ENCODE measurements around the gene TIMMDC1.

The TIMMDC1 gene

GRCh38 chr3:119518026-119518425 lies 19.7 kb downstream of the TIMMDC1 start:
- Histone ChIP-seq H3K27me3 (ENCODE audit: control insufficient read depth, insufficient read depth, low read length) (no peaks in the 10 kb centered on the region), H3K4me3 (ENCODE audit: low read length) (no peak overlapping the region), H3K4me1 (ENCODE audit: control insufficient read depth, insufficient read depth, low read length) (no peaks in the 10 kb centered on the region), H3K27ac (ENCODE audit: low read depth, low read length) (no peak overlapping the region), H3K9ac (ENCODE audit: low read length) (no peak overlapping the region), H3K36me3 (ENCODE audit: control insufficient read depth, insufficient read depth, low read length) (peaks cover 23% of the 10 kb centered on the region)

- no peak overlapping the region for H3K27ac ChIP-seq (ENCODE audit: low read depth, low read length)
- H3K36me3 ChIP-seq (ENCODE audit: control insufficient read depth, insufficient read depth, low read length), result no peaks in the 10 kb centered on the region
- H3K9ac ChIP-seq (ENCODE audit: low read length), result no peak overlapping the region
- no peaks in the 10 kb centered on the region for H3K27me3 ChIP-seq (ENCODE audit: control insufficient read depth, insufficient read depth, low read length)
- no peaks in the 10 kb centered on the region for H3K4me1 ChIP-seq (ENCODE audit: control insufficient read depth, insufficient read depth, low read length)
- no peak overlapping the region for H3K4me3 ChIP-seq (ENCODE audit: low read length)
These were observed 26.8 kb downstream of the TIMMDC1 start for GRCh38 chr3:119524931-119525662.

GRCh38 chr3:119527714-119528113 lies 29.4 kb downstream of the TIMMDC1 start:
- Histone ChIP-seq H3K4me3 (ENCODE audit: low read length) (no peak overlapping the region), H3K4me1 (ENCODE audit: control insufficient read depth, insufficient read depth, low read length) (no peaks in the 10 kb centered on the region), H3K27ac (ENCODE audit: low read depth, low read length) (no peak overlapping the region), H3K27me3 (ENCODE audit: control insufficient read depth, insufficient read depth, low read length) (no peaks in the 10 kb centered on the region), H3K9ac (ENCODE audit: low read length) (no peak overlapping the region), H3K36me3 (ENCODE audit: control insufficient read depth, insufficient read depth, low read length) (no peaks in the 10 kb centered on the region)

- Histone ChIP-seq H3K27ac (ENCODE audit: low read depth, low read length) (no peak overlapping the region), H3K4me1 (ENCODE audit: control insufficient read depth, insufficient read depth, low read length) (no peaks in the 10 kb centered on the region)
These were observed 31.5 kb downstream of the TIMMDC1 start for GRCh38 chr3:119529883-119530282.

GRCh38 chr3:119530456-119530855 lies 32.1 kb downstream of the TIMMDC1 start:
- Histone ChIP-seq H3K4me1 (ENCODE audit: control insufficient read depth, insufficient read depth, low read length) (no peaks in the 10 kb centered on the region), H3K27ac (ENCODE audit: low read depth, low read length) (no peak overlapping the region), H3K4me3 (ENCODE audit: low read length) (no peak overlapping the region), H3K9ac (ENCODE audit: low read length) (no peak overlapping the region), H3K36me3 (ENCODE audit: control insufficient read depth, insufficient read depth, low read length) (no peaks in the 10 kb centered on the region), H3K27me3 (ENCODE audit: control insufficient read depth, insufficient read depth, low read length) (no peaks in the 10 kb centered on the region)

More at GRCh38 chr3:119529883-119530282, 31.5 kb downstream of the TIMMDC1 start:
- H3K9ac ChIP-seq (ENCODE audit: low read length), result no peak overlapping the region
- no peaks in the 10 kb centered on the region for H3K27me3 ChIP-seq (ENCODE audit: control insufficient read depth, insufficient read depth, low read length)
- H3K4me3 ChIP-seq (ENCODE audit: low read length), result no peak overlapping the region
- H3K36me3 ChIP-seq (ENCODE audit: control insufficient read depth, insufficient read depth, low read length), result no peaks in the 10 kb centered on the region

GRCh38 chr3:119531151-119531550 lies 32.8 kb downstream of the TIMMDC1 start:
- Histone ChIP-seq H3K27me3 (ENCODE audit: control insufficient read depth, insufficient read depth, low read length) (no peaks in the 10 kb centered on the region), H3K4me1 (ENCODE audit: control insufficient read depth, insufficient read depth, low read length) (no peaks in the 10 kb centered on the region), H3K4me3 (ENCODE audit: low read length) (no peak overlapping the region), H3K9ac (ENCODE audit: low read length) (no peak overlapping the region), H3K36me3 (ENCODE audit: control insufficient read depth, insufficient read depth, low read length) (no peaks in the 10 kb centered on the region), H3K27ac (ENCODE audit: low read depth, low read length) (no peak overlapping the region)

GRCh38 chr3:119534296-119534695 lies 35.9 kb downstream of the TIMMDC1 start:
- H3K27me3 ChIP-seq (ENCODE audit: control insufficient read depth, insufficient read depth, low read length), result no peaks in the 10 kb centered on the region
- H3K4me1 ChIP-seq (ENCODE audit: control insufficient read depth, insufficient read depth, low read length), result no peaks in the 10 kb centered on the region
- no peak overlapping the region for H3K27ac ChIP-seq (ENCODE audit: low read depth, low read length)
- H3K36me3 ChIP-seq (ENCODE audit: control insufficient read depth, insufficient read depth, low read length), result no peaks in the 10 kb centered on the region
- no peak overlapping the region for H3K4me3 ChIP-seq (ENCODE audit: low read length)
- H3K9ac ChIP-seq (ENCODE audit: low read length), result no peak overlapping the region

- Histone ChIP-seq H3K4me1 (ENCODE audit: control insufficient read depth, insufficient read depth, low read length) (no peaks in the 10 kb centered on the region), H3K9ac (ENCODE audit: low read length) (no peak overlapping the region), H3K36me3 (ENCODE audit: control insufficient read depth, insufficient read depth, low read length) (no peaks in the 10 kb centered on the region), H3K27ac (ENCODE audit: low read depth, low read length) (no peak overlapping the region), H3K4me3 (ENCODE audit: low read length) (no peak overlapping the region), H3K27me3 (ENCODE audit: control insufficient read depth, insufficient read depth, low read length) (no peaks in the 10 kb centered on the region)
These were observed 38.4 kb downstream of the TIMMDC1 start for GRCh38 chr3:119536757-119537156.

- H3K4me3 ChIP-seq (ENCODE audit: low read length), result no peak overlapping the region
- H3K4me1 ChIP-seq (ENCODE audit: control insufficient read depth, insufficient read depth, low read length), result no peaks in the 10 kb centered on the region
- H3K27me3 ChIP-seq (ENCODE audit: control insufficient read depth, insufficient read depth, low read length), result no peaks in the 10 kb centered on the region
- no peaks in the 10 kb centered on the region for H3K36me3 ChIP-seq (ENCODE audit: control insufficient read depth, insufficient read depth, low read length)
- H3K9ac ChIP-seq (ENCODE audit: low read length), result no peak overlapping the region
- no peak overlapping the region for H3K27ac ChIP-seq (ENCODE audit: low read depth, low read length)
These were observed 40.4 kb downstream of the TIMMDC1 start for GRCh38 chr3:119538772-119539171.

GRCh38 chr3:119541547-119541946 lies 43.2 kb downstream of the TIMMDC1 start:
- no peak overlapping the region for H3K9ac ChIP-seq (ENCODE audit: low read length)
- H3K36me3 ChIP-seq (ENCODE audit: control insufficient read depth, insufficient read depth, low read length), result no peaks in the 10 kb centered on the region
- no peaks in the 10 kb centered on the region for H3K27me3 ChIP-seq (ENCODE audit: control insufficient read depth, insufficient read depth, low read length)
- no peak overlapping the region for H3K27ac ChIP-seq (ENCODE audit: low read depth, low read length)
- H3K4me1 ChIP-seq (ENCODE audit: control insufficient read depth, insufficient read depth, low read length), result no peaks in the 10 kb centered on the region
- H3K4me3 ChIP-seq (ENCODE audit: low read length), result no peak overlapping the region

GRCh38 chr3:119542168-119542767 lies 43.9 kb downstream of the TIMMDC1 start:
- H3K27me3 ChIP-seq (ENCODE audit: control insufficient read depth, insufficient read depth, low read length), result no peaks in the 10 kb centered on the region
- no peak overlapping the region for H3K27ac ChIP-seq (ENCODE audit: low read depth, low read length)
- no peaks in the 10 kb centered on the region for H3K36me3 ChIP-seq (ENCODE audit: control insufficient read depth, insufficient read depth, low read length)
- no peak overlapping the region for H3K9ac ChIP-seq (ENCODE audit: low read length)
- H3K4me3 ChIP-seq (ENCODE audit: low read length), result no peak overlapping the region
- no peaks in the 10 kb centered on the region for H3K4me1 ChIP-seq (ENCODE audit: control insufficient read depth, insufficient read depth, low read length)

GRCh38 chr3:119543147-119543546 lies 44.8 kb downstream of the TIMMDC1 start:
- H3K36me3 ChIP-seq (ENCODE audit: control insufficient read depth, insufficient read depth, low read length), result no peaks in the 10 kb centered on the region
- H3K27ac ChIP-seq (ENCODE audit: low read depth, low read length), result no peak overlapping the region
- H3K9ac ChIP-seq (ENCODE audit: low read length), result no peak overlapping the region
- H3K4me3 ChIP-seq (ENCODE audit: low read length), result no peak overlapping the region
- H3K4me1 ChIP-seq (ENCODE audit: control insufficient read depth, insufficient read depth, low read length), result no peaks in the 10 kb centered on the region
- no peaks in the 10 kb centered on the region for H3K27me3 ChIP-seq (ENCODE audit: control insufficient read depth, insufficient read depth, low read length)

- Histone ChIP-seq H3K9ac (ENCODE audit: low read length) (no peak overlapping the region), H3K36me3 (ENCODE audit: control insufficient read depth, insufficient read depth, low read length) (no peaks in the 10 kb centered on the region), H3K27ac (ENCODE audit: low read depth, low read length) (no peak overlapping the region), H3K4me1 (ENCODE audit: control insufficient read depth, insufficient read depth, low read length) (no peaks in the 10 kb centered on the region), H3K27me3 (ENCODE audit: control insufficient read depth, insufficient read depth, low read length) (no peaks in the 10 kb centered on the region), H3K4me3 (ENCODE audit: low read length) (no peak overlapping the region)
These were observed 48.9 kb downstream of the TIMMDC1 start for GRCh38 chr3:119547227-119547626.
